Measurements from ENCODE around the gene IRAG1.

Gene IRAG1

GRCh38 chr11:10650166-10650565 lies 43.4 kb downstream of the IRAG1 start:
- H3K4me3 ChIP-seq (ENCODE audit: low read depth, low read length) = no peak overlapping the region

- H3K4me3 ChIP-seq (ENCODE audit: low read depth, low read length) = no peak overlapping the region
Observed at GRCh38 chr11:10648871-10649270, 44.7 kb downstream of the IRAG1 start.

- no peak overlapping the region for H3K4me3 ChIP-seq (ENCODE audit: low read depth, low read length)
Observed at GRCh38 chr11:10646681-10647355, 46.7 kb downstream of the IRAG1 start.

GRCh38 chr11:10646005-10646404 lies 47.5 kb downstream of the IRAG1 start:
- H3K4me3 ChIP-seq (ENCODE audit: low read depth, low read length) = no peak overlapping the region

GRCh38 chr11:10645212-10645795 lies 48.3 kb downstream of the IRAG1 start:
- H3K4me3 ChIP-seq (ENCODE audit: low read depth, low read length) = no peak overlapping the region

All from iPS-11a (cell line).